GM12878 (cell line): ENCODE results near the gene SCRT2. TPM values are rescaled to one million over a fixed set of nuclear protein-coding genes. Genes with fewer than 3 reads are reported as not detected.

ENCODE experiments used
- ASH2L ChIP-seq: fragments of 300-600, 200-600 bp; sonication (generic); IDR thresholded peaks from 2 replicates; pipeline ENCODE4 v1.6.1; 2017; ENCODE audit warnings: low read depth, mild to moderate bottlenecking, borderline replicate concordance
- BHLHE40 ChIP-seq, 2 experiments: fragments of 450-650 bp in 1 of 2; IDR thresholded peaks; 2 replicates each; pipeline ENCODE4 v1.6.1; 2011 to 2017; ENCODE audit warnings: low read depth in 2 of 2, borderline replicate concordance in 1 of 2, improper control_type of control experiment in 1 of 2, low read length in 1 of 2, mild to moderate bottlenecking in 1 of 2
- CEBPB ChIP-seq, 2 experiments: fragments of 150-350 bp in 1 of 2; IDR thresholded peaks; 2 replicates each; pipeline ENCODE4 v1.6.1; 2012 to 2014; ENCODE audit warnings: low read depth in 2 of 2, low read length in 2 of 2, borderline replicate concordance in 1 of 2, inconsistent platforms in 1 of 2
- CHD1 ChIP-seq: IDR thresholded peaks from 2 replicates; pipeline ENCODE4 v1.6.1; 2012; ENCODE audit warnings: low read depth, low read length, improper control_type of control experiment
- CREB1 ChIP-seq: IDR thresholded peaks from 2 replicates; pipeline ENCODE4 v1.6.1; 2012; ENCODE audit warnings: low read depth, mild to moderate bottlenecking, inconsistent platforms
- CREM ChIP-seq: IDR thresholded peaks from 2 replicates; pipeline ENCODE4 v1.6.1; 2014; ENCODE audit warnings: antibody characterized with exemption, low read depth
- IKZF1 ChIP-seq: fragments of 450-650 bp; conservative IDR thresholded peaks from 2 replicates; pipeline ENCODE4 v1.6.1; 2017; ENCODE audit warnings: antibody characterized with exemption, mild to moderate bottlenecking
- KLF5 ChIP-seq: fragments of 450-650 bp; IDR thresholded peaks from 2 replicates; pipeline ENCODE4 v1.6.1; 2014; ENCODE audit warnings: mild to moderate bottlenecking; ENCODE audit not compliant: partially characterized antibody
- NKRF ChIP-seq: fragments of 450-650 bp; conservative IDR thresholded peaks from 2 replicates; pipeline ENCODE4 v1.6.1; 2017; ENCODE audit warnings: mild to moderate bottlenecking, moderate library complexity
- NR2C1 ChIP-seq: fragments of 450-650 bp; IDR thresholded peaks from 2 replicates; pipeline ENCODE4 v1.6.1; 2017; ENCODE audit warnings: antibody characterized with exemption, mild to moderate bottlenecking, moderate library complexity
- NR2F1 ChIP-seq: fragments of 450-650 bp; conservative IDR thresholded peaks from 2 replicates; pipeline ENCODE4 v1.6.1; 2017; ENCODE audit warnings: mild to moderate bottlenecking
- POU2F2 ChIP-seq: IDR thresholded peaks from 3 replicates; pipeline ENCODE4 v1.6.1; 2011; ENCODE audit warnings: low read depth, mild to moderate bottlenecking, low read length, borderline replicate concordance
- RAD21 ChIP-seq: IDR thresholded peaks from 2 replicates; pipeline ENCODE4 v1.6.1; 2011; ENCODE audit warnings: mild to moderate bottlenecking, low read depth, low read length, moderate library complexity; ENCODE audit not compliant: insufficient read depth
- SIN3A ChIP-seq: IDR thresholded peaks from 2 replicates; pipeline ENCODE4 v1.6.1; 2012; ENCODE audit warnings: low read depth, low read length, improper control_type of control experiment
- SMARCA5 ChIP-seq: fragments of 450-650 bp; IDR thresholded peaks from 2 replicates; pipeline ENCODE4 v1.6.1; 2017; ENCODE audit warnings: mild to moderate bottlenecking
- SMC3 ChIP-seq: IDR thresholded peaks from 2 replicates; pipeline ENCODE4 v1.6.1; 2011; ENCODE audit warnings: low read length, improper control_type of control experiment, borderline replicate concordance
- SREBF2 ChIP-seq: IDR thresholded peaks from 2 replicates; pipeline ENCODE4 v1.6.1; 2012; ENCODE audit warnings: mild to moderate bottlenecking, low read length
- STAT1 ChIP-seq: fragments of 450-650 bp; conservative IDR thresholded peaks from 2 replicates; pipeline ENCODE4 v1.6.1; 2014; ENCODE audit warnings: antibody characterized with exemption, mild to moderate bottlenecking
- YY1 ChIP-seq: IDR thresholded peaks from 2 replicates; pipeline ENCODE4 v1.6.1; 2011; ENCODE audit warnings: low read depth, mild to moderate bottlenecking, low read length
- ZNF592 ChIP-seq: fragments of 450-650 bp; IDR thresholded peaks from 2 replicates; pipeline ENCODE4 v1.6.1; 2017; ENCODE audit warnings: mild to moderate bottlenecking, moderate library complexity
- ZSCAN29 ChIP-seq: fragments of 450-650 bp; IDR thresholded peaks from 2 replicates; pipeline ENCODE4 v1.6.1; 2017; ENCODE audit warnings: mild to moderate bottlenecking, moderate library complexity
- polyA plus RNA-seq, 11 experiments: library from polyadenylated mRNA; depleted of rRNA in 4 of 11; unstranded in 6 of 11; stranded (reverse) in 5 of 11; fragments of >200 nt; fragmentation: Nextera tagmentation in 4 of 11; fragmentation: Illumina TruSeq in 1 of 11; extraction: Ambion mirVana in 4 of 11; extraction: Trizol in 1 of 11; gene quantifications; 1 replicate in 1 of 11; 2 replicates in 10 of 11; pipeline versions ENCODE4 v1.2.1 to v1.2.3, GENCODE V29; 2011 to 2016; ENCODE audit warnings: inconsistent platforms in 2 of 11, missing spikeins in 2 of 11, low read depth in 1 of 11
- total RNA-seq, 4 experiments: library from RNA; depleted of rRNA in 3 of 4; stranded (reverse); fragments of >200 nt in 3 of 4; fragmentation: Illumina TruSeq in 1 of 4; extraction: Trizol in 1 of 4; gene quantifications; 2 replicates each; pipeline versions ENCODE4 v1.2.1 to v1.2.3, GENCODE V29; 2013 to 2021
- TF ChIP-seq, protein P1 (sequence below): fragments of 450-650 bp; IDR thresholded peaks from 2 replicates; pipeline ENCODE4 v1.6.1; 2017; ENCODE audit warnings: antibody characterized with exemption, mild to moderate bottlenecking, moderate library complexity

The SCRT2 gene
- total and polyA plus RNA-seq, 10 of the 15 experiments (the other 5 are each of a cell fraction or from before 2014, with no cell fraction given), result not detected

DNA sequence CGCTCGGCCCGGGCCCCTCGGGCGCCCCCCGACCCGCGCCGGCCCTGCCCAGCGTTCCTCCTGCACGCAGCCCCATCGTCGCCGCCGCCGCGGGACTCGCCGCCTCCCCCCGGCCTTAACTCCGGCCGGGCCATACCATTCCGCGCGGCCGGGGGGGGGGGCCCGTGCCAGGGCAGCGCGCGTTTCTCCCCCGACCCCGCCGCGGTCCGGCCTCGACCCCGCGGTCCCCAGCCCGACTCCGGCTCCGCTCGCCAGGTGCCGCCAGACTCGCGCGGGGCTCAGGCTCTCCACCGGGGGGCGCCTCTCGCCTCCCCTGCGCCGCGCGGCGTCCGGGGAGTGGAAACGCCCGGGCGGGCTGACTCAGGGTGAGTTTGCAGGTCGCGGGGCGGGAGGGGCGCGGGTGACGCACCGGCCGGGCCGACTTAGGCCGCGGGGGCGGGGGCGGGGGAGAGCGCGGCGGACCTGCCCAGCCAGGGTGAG is 22.5 kb downstream of the SCRT2 start, which contains the start of gene SRXN1 (continued):
- TF ChIP-seq IKZF1 (peak; percentile 69), ZNF592 (peak; percentile 75), SREBF2 (no peak), KLF5 (peak; percentile 98), YY1 (peak; percentile 67), SIN3A (no peak), ZSCAN29 (0 out of 2 replicates have a peak, but pooled peaks have one; percentile 9), SMC3 (peak; percentile 28; the same call in 1 of the 2 replicates), POU2F2 (no peak; the same call in 2 of the 3 replicates), CHD1 (peak; percentile 96), CREM (0 out of 2 replicates have a peak, but pooled peaks have one; percentile 18), CREB1 (0 out of 2 replicates have a peak, but pooled peaks have one; percentile 30), ASH2L (peak; percentile 9; the same call in 1 of the 2 replicates), BHLHE40 (IDR thresholded peaks at IDR 0.05; ENCODE audit: borderline replicate concordance in 1 of 2, low read depth in 2 of 2, low read length in 1 of 2) (peak; percentile 86 to 98), NR2C1 (peak; percentile 56), SMARCA5 (peak; percentile 65; the same call in 1 of the 2 replicates), NR2F1 (peak; percentile 91), NKRF (0 out of 2 replicates have a peak, but pooled peaks have one; percentile 9), RAD21 (peak; percentile 38; the same call in 1 of the 2 replicates), CEBPB (IDR thresholded peaks at IDR 0.05; ENCODE audit: borderline replicate concordance in 1 of 2, low read depth in 2 of 2, low read length in 2 of 2) (no peak), STAT1 (0 out of 2 replicates have a peak, but pooled peaks have one; percentile 28)
- TF ChIP-seq, protein P1, sequence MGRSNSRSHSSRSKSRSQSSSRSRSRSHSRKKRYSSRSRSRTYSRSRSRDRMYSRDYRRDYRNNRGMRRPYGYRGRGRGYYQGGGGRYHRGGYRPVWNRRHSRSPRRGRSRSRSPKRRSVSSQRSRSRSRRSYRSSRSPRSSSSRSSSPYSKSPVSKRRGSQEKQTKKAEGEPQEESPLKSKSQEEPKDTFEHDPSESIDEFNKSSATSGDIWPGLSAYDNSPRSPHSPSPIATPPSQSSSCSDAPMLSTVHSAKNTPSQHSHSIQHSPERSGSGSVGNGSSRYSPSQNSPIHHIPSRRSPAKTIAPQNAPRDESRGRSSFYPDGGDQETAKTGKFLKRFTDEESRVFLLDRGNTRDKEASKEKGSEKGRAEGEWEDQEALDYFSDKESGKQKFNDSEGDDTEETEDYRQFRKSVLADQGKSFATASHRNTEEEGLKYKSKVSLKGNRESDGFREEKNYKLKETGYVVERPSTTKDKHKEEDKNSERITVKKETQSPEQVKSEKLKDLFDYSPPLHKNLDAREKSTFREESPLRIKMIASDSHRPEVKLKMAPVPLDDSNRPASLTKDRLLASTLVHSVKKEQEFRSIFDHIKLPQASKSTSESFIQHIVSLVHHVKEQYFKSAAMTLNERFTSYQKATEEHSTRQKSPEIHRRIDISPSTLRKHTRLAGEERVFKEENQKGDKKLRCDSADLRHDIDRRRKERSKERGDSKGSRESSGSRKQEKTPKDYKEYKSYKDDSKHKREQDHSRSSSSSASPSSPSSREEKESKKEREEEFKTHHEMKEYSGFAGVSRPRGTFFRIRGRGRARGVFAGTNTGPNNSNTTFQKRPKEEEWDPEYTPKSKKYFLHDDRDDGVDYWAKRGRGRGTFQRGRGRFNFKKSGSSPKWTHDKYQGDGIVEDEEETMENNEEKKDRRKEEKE, result peak; percentile 92
